Activated T-cell treated with anti-CD3 and anti-CD28 coated beads, Interleukin-2, amount 50 U/mL, for 48 hours (primary cell): ENCODE data around the gene TRABD2B.

Experiments used
- DNase-seq, 2 experiments: peaks; one replicate each; pipeline ENCODE4 v3.0.0-alpha.2; 2020

The TRABD2B gene

DNA sequence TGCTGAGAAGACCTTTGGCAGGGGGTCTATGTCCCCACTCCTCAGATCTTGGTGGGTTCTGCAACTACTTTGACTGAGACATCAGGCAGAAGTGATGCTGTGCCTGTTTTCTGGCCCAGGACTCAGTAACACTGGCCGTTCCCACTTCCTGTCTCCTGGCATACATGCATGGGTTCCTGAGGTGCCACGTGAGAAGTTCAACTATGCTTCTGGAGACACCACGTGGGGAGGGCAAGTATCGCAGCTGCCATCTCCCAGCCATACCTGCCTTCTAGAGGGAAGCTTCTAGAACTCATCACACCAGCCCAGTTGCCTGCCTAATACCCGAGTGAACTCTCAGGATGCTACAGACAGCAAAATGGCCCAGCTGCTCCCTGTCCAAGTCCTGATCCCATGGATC is 65.8 kb downstream of the TRABD2B start:
- DNase-seq, result no peak

DNA sequence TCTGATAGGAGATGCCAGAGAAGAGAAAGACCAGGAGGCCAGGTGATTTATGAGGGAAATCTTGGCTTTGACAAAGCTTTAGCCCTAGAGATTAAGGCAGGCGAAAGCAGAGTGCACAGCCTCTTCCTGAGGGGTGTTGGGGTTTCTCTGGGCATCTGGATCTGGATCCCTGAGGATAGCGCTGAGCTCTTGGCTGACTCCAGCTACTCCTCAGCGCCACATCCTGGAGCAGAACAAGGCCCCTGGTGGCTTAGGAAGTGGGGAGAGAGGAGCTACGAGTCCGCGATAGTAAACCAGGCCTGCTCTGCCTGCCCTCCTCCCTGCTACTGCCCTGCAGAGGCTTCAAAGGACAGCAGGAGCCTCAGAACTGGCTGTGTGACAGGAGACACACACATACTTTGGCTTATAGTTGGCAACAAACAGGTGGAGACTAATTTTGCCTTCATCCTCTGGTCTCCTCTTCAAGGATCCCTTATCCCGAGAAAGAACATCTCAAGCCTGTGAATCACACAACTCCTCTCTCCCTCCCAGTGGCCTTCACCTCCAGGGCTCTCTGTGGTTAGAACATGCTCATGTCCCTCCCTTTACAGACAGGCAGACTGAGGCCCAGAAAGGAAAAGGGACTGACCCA is 66.9 kb downstream of the TRABD2B start:
- no peak for DNase-seq

GRCh38 chr1:47927165-47927564 is 70.0 kb downstream of the TRABD2B start:
- DNase-seq, result no peak

DNA sequence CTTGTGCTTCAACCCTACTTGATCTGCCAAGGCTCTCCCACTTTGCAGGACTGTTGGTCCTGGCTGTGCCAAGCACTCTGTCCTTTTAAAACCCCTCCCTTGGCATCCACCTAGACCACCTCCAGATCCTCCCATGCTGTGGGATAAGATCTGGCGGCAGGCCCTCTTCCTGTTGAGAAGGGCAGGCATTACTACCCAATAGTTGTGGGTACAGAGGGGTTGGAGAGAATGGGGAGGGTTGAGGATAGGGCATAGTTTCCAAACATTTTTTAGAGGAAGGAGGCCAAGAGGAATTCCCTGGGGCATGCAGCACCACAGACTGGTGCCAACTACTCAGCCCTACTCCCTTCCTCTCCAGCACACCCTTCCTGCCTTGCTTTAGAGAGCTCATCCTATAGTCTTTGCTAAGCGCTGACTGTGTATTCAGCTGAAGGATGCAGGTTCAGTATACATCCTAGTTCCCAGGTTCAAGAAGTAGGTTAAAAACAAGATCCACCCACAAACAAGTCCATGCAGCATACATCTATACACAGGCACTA is 70.7 kb downstream of the TRABD2B start:
- no peak for DNase-seq

DNA sequence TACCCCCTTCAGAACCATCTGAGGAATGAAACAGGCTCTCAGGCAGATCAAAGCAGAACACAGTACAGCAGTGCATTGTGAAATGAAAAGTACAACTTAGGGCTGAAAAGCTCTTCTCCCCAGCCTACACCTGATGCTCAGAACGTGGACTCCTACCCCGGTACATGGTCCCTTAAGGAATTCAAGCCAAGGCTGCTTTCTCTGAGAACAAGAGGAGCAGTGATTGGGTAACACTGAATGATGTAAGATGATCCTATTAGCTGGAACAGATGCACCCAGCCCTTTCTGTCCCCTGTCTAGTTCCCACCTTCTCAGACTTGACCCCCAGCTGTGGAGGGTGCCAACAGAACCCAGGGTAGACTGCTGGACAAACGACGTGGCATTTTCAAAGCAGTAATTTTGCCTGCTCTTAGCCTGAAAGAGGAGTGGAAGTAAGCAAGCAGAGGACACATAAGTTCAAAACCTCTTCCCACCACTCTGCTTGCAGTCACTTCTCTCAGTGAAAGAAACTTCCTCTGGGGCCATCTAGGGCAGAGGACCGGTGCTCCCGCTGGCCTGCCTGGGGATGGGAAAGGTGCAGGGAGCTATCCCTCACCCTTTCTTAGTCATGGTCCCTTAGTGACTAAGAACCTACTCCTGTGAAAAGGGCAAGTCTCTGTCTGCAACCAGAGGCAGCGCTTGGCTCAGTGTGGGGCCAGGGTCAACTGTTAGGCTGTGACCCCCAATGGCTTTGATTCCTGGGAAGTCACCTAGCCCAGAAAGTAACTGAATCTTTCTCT is 72.7 kb downstream of the TRABD2B start:
- DNase-seq, result no peak

DNA sequence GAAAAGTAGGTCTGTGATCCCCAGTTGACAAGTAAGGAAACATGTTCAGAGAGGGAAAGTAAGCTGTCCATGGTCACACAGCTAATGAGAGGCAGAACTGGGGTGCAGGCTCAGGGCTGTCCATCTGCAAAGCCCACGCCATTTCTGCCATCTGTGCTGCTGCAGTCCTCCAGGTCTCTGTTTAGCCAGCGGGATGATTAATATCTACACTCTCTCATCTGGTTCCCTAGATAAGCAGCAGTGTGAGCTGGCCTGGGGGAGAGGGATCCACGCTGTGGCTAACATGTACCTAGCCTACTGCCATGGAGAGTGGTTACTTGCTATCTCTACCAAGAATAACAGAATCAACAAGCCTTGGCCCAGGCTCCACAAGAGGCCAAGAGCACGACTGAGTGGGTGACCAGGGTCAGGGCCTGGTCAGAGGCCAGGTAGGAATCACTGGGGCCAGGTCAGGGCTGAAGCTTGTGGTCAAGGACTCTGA is 75.2 kb downstream of the TRABD2B start:
- DNase-seq, result no peak

GRCh38 chr1:47919113-47919833 is 77.9 kb downstream of the TRABD2B start:
- DNase-seq, result no peak

- DNase-seq, result no peak
Observed at GRCh38 chr1:47918257-47918867, 78.8 kb downstream of the TRABD2B start.

DNA sequence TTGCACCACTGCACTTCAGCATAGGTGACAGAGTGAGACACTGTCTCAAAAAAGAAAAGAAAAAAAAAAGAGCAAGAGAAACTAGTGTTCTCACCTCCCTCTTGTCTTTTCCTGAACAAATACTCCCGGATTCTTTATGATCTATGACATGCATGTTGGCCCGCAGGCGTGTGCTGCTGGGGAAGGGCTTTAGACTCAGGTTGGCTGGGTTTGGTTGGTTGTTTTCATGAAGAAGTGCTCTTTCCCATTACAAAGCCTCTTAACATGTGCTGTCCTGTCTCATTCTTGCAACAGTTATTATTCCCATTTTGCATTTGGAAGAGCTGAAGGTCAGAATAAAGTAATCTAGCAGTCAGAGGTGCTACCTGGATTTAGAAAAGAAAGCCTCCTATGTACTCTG is 79.5 kb downstream of the TRABD2B start:
- DNase-seq, result no peak

- no peak for DNase-seq
Observed at GRCh38 chr1:47915677-47916353, 81.4 kb downstream of the TRABD2B start.

DNA sequence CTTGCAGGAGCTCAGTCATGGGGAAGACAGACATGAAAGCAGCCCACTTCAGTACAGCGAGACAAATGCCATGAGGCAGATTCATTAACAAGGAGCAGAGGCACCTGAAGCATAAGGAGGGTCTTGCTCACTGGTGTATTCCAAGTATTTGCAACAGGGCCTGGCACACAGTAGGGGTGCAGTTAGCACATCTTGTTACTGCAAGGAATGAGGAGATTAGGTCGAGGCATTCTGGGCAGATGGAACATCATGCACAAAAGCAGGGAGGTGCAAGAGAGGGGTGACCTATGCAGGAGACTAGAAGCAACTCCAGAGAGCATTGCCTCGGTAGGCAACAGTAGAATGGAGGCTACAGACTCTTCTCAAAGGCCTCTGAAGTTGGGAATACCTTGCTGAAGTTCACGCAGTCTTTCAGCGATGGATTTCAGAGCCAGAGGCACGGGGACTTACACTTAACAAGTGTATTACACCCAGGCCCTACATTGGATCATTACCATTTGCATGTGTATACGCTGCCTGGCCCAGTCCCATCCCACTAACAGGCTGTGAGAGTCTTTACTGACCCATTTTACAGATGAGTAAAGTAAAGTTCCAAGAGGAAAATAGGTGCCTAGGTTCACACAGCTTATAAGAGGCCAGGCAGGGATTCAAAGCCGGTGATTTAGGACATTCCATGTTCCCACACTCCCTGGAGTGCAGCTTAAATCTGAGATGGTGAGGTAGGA is 82.1 kb downstream of the TRABD2B start:
- no peak for DNase-seq

- DNase-seq, result no peak
Observed at GRCh38 chr1:47914218-47914938, 82.8 kb downstream of the TRABD2B start.

DNA sequence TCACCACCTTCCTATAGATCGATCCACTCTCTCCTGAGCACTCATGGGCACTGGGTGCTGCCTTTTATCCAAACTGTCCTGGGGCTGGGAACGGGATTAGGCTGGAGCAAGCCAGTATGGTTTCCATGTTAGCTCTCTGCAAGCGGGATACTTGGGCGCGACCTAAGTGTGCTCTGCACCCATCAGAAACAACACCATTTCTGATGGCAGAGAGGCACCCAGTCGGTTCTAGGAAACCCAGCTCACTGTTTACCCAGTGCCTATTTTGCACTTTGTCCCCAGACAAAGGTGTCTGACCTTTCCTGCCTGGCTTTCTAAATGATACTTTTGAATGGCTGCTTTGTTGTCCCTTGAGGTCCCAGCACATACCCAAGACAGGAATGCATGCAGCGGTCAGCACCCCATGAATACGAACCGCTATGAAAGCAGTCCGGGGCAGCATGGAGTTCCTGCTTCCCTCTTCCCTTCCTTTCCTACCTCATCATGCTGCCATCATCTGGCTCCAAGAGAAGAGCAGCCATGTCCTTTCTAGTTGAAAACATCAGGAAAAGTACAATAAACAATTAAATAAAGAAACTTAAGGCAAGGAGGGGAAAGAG is 83.9 kb downstream of the TRABD2B start:
- no peak for DNase-seq

DNA sequence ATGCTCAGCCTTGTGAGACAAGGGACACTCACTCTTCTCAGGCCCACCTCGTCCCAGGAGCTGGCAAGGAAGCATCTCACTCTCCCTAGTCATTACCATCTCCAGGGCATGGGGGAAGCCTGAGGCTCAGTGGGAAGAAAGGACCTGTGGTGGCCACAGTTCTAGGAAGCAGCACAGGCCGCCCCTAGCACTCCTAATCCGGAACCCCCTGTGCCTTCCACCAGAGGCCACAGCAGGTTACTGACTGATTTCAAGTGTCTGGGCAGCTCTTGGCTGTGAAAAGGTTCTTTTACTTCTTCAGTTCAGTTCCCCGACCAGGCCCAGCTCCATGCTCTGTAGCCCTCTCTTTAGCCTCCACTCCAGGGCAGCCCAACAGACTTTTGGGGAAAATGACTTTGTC is 84.4 kb downstream of the TRABD2B start:
- no peak for DNase-seq

GRCh38 chr1:47911892-47912291 is 85.3 kb downstream of the TRABD2B start:
- DNase-seq, result no peak

GRCh38 chr1:47911424-47911823 is 85.8 kb downstream of the TRABD2B start:
- no peak for DNase-seq

- no peak for DNase-seq
Observed at GRCh38 chr1:47908258-47908657, 88.9 kb downstream of the TRABD2B start.

DNA sequence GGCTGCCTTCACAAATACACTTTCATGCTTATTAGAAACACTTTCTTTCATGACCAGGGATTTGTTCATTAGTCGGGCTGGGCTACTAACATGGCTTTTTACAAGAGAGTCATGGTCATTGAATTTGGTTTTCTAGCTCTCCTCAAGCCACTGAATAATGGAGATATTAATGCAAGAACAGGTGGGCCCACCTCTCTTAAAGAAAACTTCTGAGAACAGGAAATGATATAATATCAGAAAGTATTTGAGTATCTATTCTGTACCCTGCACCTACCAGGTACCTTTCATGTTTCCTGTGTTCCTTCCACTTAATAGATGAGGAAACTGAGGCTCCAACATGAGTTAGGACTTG is 90.0 kb downstream of the TRABD2B start:
- no peak for DNase-seq

GRCh38 chr1:47906527-47907176 is 90.5 kb downstream of the TRABD2B start:
- no peak for DNase-seq

DNA sequence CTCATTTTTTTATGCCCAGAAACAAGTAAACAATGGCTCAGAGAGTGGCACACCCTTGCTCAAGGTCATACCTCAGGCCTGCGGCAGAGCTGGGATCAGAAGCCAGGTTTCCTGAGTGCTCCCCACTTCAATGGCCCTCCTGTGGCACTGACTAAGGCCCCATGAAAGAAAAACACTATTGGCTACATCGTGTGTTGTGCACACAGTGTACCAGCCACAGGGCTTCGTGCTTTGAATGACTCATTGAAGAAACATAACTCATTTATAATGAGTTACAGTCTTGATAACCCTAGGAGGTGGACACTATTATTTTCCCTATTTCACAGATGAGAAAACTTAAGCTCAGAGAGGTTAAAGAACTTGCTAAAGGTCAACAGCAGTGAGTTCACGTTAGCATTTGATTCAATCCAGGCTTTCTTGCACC is 91.2 kb downstream of the TRABD2B start:
- no peak for DNase-seq
